ENCODE data around the gene FOXN3.
"Not testable (repeated sequence)": the region's sequence is repeated elsewhere in the genome, so short reads cannot be mapped to it uniquely, and the experiment has no call there.

Gene FOXN3

GRCh38 chr14:89219051-89219450 is 198.0 kb downstream of the FOXN3 start:
- peaks cover 19% of the 10 kb centered on the region for H3K36me3 Mint-ChIP-seq
- H3K4me3 Mint-ChIP-seq: no peak overlapping the region
- no peaks in the 10 kb centered on the region for H3K9me3 Mint-ChIP-seq
- peaks cover 22% of the 10 kb centered on the region for H3K4me1 Mint-ChIP-seq
- H3K27me3 Mint-ChIP-seq: no peaks in the 10 kb centered on the region
- ATAC-seq (ENCODE audit: low read depth) (no peak), DNase-seq (ENCODE audit: low spot score in 2 of 2) (no peak)
- H3K27ac Mint-ChIP-seq: peak overlapping the region; percentile 18

- peaks cover 17% of the 10 kb centered on the region for H3K36me3 Mint-ChIP-seq
- H3K4me1 Mint-ChIP-seq: peaks cover 19% of the 10 kb centered on the region
- H3K9me3 Mint-ChIP-seq: no peaks in the 10 kb centered on the region
Measured at GRCh38 chr14:89217891-89218290, 199.1 kb downstream of the FOXN3 start.

GRCh38 chr14:89215531-89215930 is 201.5 kb downstream of the FOXN3 start:
- Mint-ChIP-seq H3K4me1 (peaks cover 17% of the 10 kb centered on the region), H3K27ac (peak overlapping the region; percentile 68), H3K4me3 (no peak overlapping the region), H3K36me3 (peaks cover 17% of the 10 kb centered on the region), H3K9me3 (no peaks in the 10 kb centered on the region), H3K27me3 (no peaks in the 10 kb centered on the region)
- ATAC-seq (ENCODE audit: low read depth) (no peak), DNase-seq (ENCODE audit: low spot score in 2 of 2) (no peak)

More at GRCh38 chr14:89217891-89218290, 199.1 kb downstream of the FOXN3 start:
- DNase-seq (ENCODE audit: low spot score in 2 of 2) (no peak), ATAC-seq (ENCODE audit: low read depth) (no peak)
- Mint-ChIP-seq H3K27me3 (no peaks in the 10 kb centered on the region), H3K4me3 (no peak overlapping the region), H3K27ac (peak overlapping the region; percentile 14)

GRCh38 chr14:89215114-89215513 is 201.9 kb downstream of the FOXN3 start:
- peak overlapping the region; percentile 68 for H3K27ac Mint-ChIP-seq
- ATAC-seq (ENCODE audit: low read depth) (no peak), DNase-seq (ENCODE audit: low spot score in 2 of 2) (no peak)

GRCh38 chr14:89214221-89214965 is 202.6 kb downstream of the FOXN3 start:
- no peaks in the 10 kb centered on the region for H3K27me3 Mint-ChIP-seq
- peaks cover 17% of the 10 kb centered on the region for H3K36me3 Mint-ChIP-seq
- no peak overlapping the region for H3K27ac Mint-ChIP-seq
- no peaks in the 10 kb centered on the region for H3K9me3 Mint-ChIP-seq
- no peak overlapping the region for H3K4me3 Mint-ChIP-seq
- ATAC-seq (ENCODE audit: low read depth) (no peak), DNase-seq (ENCODE audit: low spot score in 2 of 2) (no peak)
- H3K4me1 Mint-ChIP-seq: peaks cover 16% of the 10 kb centered on the region

More at GRCh38 chr14:89215114-89215513, 201.9 kb downstream of the FOXN3 start:
- no peaks in the 10 kb centered on the region for H3K9me3 Mint-ChIP-seq
- peaks cover 16% of the 10 kb centered on the region for H3K4me1 Mint-ChIP-seq
- no peaks in the 10 kb centered on the region for H3K27me3 Mint-ChIP-seq
- peaks cover 17% of the 10 kb centered on the region for H3K36me3 Mint-ChIP-seq
- H3K4me3 Mint-ChIP-seq: no peak overlapping the region

GRCh38 chr14:89212386-89213235 is 204.4 kb downstream of the FOXN3 start:
- DNase-seq (ENCODE audit: low spot score in 2 of 2) (no peak), ATAC-seq (ENCODE audit: low read depth) (no peak)
- no peak overlapping the region for H3K4me3 Mint-ChIP-seq
- no peaks in the 10 kb centered on the region for H3K9me3 Mint-ChIP-seq
- peaks cover 23% of the 10 kb centered on the region for H3K4me1 Mint-ChIP-seq
- no peaks in the 10 kb centered on the region for H3K27me3 Mint-ChIP-seq
- H3K36me3 Mint-ChIP-seq: peaks cover 7% of the 10 kb centered on the region
- H3K27ac Mint-ChIP-seq: peak overlapping the region; percentile 42

- ATAC-seq (ENCODE audit: low read depth) (no peak), DNase-seq (ENCODE audit: low spot score in 2 of 2) (no peak)
- Mint-ChIP-seq H3K27me3 (no peaks in the 10 kb centered on the region), H3K4me3 (no peak overlapping the region), H3K9me3 (no peaks in the 10 kb centered on the region), H3K4me1 (peaks cover 21% of the 10 kb centered on the region), H3K27ac (no peak overlapping the region), H3K36me3 (peaks cover 21% of the 10 kb centered on the region)
Measured at GRCh38 chr14:89209558-89209957, 207.5 kb downstream of the FOXN3 start.

GRCh38 chr14:89207925-89208328 is 209.1 kb downstream of the FOXN3 start:
- H3K27ac Mint-ChIP-seq: no peak overlapping the region

GRCh38 chr14:89206389-89207031 is 210.5 kb downstream of the FOXN3 start:
- ATAC-seq (ENCODE audit: low read depth) (no peak), DNase-seq (ENCODE audit: low spot score in 2 of 2) (no peak)
- Mint-ChIP-seq H3K9me3 (no peaks in the 10 kb centered on the region), H3K36me3 (peaks cover 22% of the 10 kb centered on the region), H3K27ac (no peak overlapping the region), H3K27me3 (no peaks in the 10 kb centered on the region), H3K4me3 (no peak overlapping the region), H3K4me1 (peaks cover 38% of the 10 kb centered on the region)

More at GRCh38 chr14:89207925-89208328, 209.1 kb downstream of the FOXN3 start:
- no peak for DNase-seq (ENCODE audit: low spot score in 2 of 2)
- no peak overlapping the region for H3K4me3 Mint-ChIP-seq
- H3K27me3 Mint-ChIP-seq: no peaks in the 10 kb centered on the region
- H3K36me3 Mint-ChIP-seq: peaks cover 22% of the 10 kb centered on the region
- peaks cover 31% of the 10 kb centered on the region for H3K4me1 Mint-ChIP-seq
- ATAC-seq (ENCODE audit: low read depth): peak; percentile 27
- H3K9me3 Mint-ChIP-seq: no peaks in the 10 kb centered on the region

GRCh38 chr14:89205137-89205740 is 211.8 kb downstream of the FOXN3 start:
- H3K4me3 Mint-ChIP-seq: no peak overlapping the region
- H3K9me3 Mint-ChIP-seq: no peaks in the 10 kb centered on the region
- no peak overlapping the region for H3K27ac Mint-ChIP-seq
- ATAC-seq (ENCODE audit: low read depth): no peak
- no peak for DNase-seq (ENCODE audit: low spot score in 2 of 2)
- H3K27me3 Mint-ChIP-seq: no peaks in the 10 kb centered on the region
- peaks cover 18% of the 10 kb centered on the region for H3K36me3 Mint-ChIP-seq
- H3K4me1 Mint-ChIP-seq: peaks cover 37% of the 10 kb centered on the region

- Mint-ChIP-seq H3K27me3 (no peaks in the 10 kb centered on the region), H3K4me3 (no peak overlapping the region), H3K4me1 (peaks cover 24% of the 10 kb centered on the region), H3K9me3 (no peaks in the 10 kb centered on the region), H3K27ac (peak overlapping the region; percentile 72), H3K36me3 (peaks cover 26% of the 10 kb centered on the region)
- ATAC-seq (ENCODE audit: low read depth) (no peak), DNase-seq (ENCODE audit: low spot score in 2 of 2) (no peak)
Measured at GRCh38 chr14:89202413-89203190, 214.4 kb downstream of the FOXN3 start.

GRCh38 chr14:89201645-89202044 is 215.4 kb downstream of the FOXN3 start:
- no peak for DNase-seq (ENCODE audit: low spot score in 2 of 2)
- Mint-ChIP-seq H3K9me3 (no peaks in the 10 kb centered on the region), H3K36me3 (peaks cover 30% of the 10 kb centered on the region), H3K4me3 (no peak overlapping the region), H3K27ac (peak overlapping the region; percentile 72), H3K4me1 (peaks cover 24% of the 10 kb centered on the region), H3K27me3 (no peaks in the 10 kb centered on the region)
- no peak for ATAC-seq (ENCODE audit: low read depth)

- not testable (repeated sequence) for DNase-seq (ENCODE audit: low spot score in 2 of 2); H3K4me3 Mint-ChIP-seq; H3K9me3 Mint-ChIP-seq; ATAC-seq (ENCODE audit: low read depth); H3K27me3 Mint-ChIP-seq
- H3K4me1 Mint-ChIP-seq: peaks cover 24% of the 10 kb centered on the region
- H3K27ac Mint-ChIP-seq: peak overlapping the region; percentile 9
- H3K36me3 Mint-ChIP-seq: peaks cover 23% of the 10 kb centered on the region
Measured at GRCh38 chr14:89199357-89199756, 217.7 kb downstream of the FOXN3 start.
